SK-N-SH treated with all-trans-retinoic acid at 6 μM for 48 hours (cell line): ENCODE measurements around the gene TMEM107.

Source experiments
- ATAC-seq: fragments of 200-7000 bp; cut with Tn5 transposase; 3 replicates; pipeline ENCODE4 v1.9.1; 2020; ENCODE audit warnings: mild to moderate bottlenecking, moderate library complexity
- ARNTL ChIP-seq: fragments of 450-650 bp; formaldehyde crosslinking; IDR thresholded peaks from 2 replicates; pipeline ENCODE4 v1.5.0; 2020; ENCODE audit warnings: low read depth, mild to moderate bottlenecking, moderate library complexity, borderline replicate concordance
- BACH2 ChIP-seq: fragments of 250-450 bp; sonication (Bioruptor Pico); IDR thresholded peaks from 2 replicates; pipeline ENCODE4 v1.9.0; 2021; ENCODE audit warnings: mild to moderate bottlenecking, borderline replicate concordance
- CREB5 ChIP-seq: fragments of 250-450 bp; sonication (Bioruptor Pico); IDR thresholded peaks from 2 replicates; pipeline ENCODE4 v1.5.1; 2020; ENCODE audit warnings: low read depth, mild to moderate bottlenecking, moderate library complexity
- CSDC2 ChIP-seq: fragments of 250-450 bp; sonication (Bioruptor Pico); IDR thresholded peaks from 2 replicates; pipeline ENCODE4 v1.5.0; 2020; ENCODE audit warnings: mild to moderate bottlenecking, moderate library complexity
- CSRNP3 ChIP-seq: fragments of 250-450 bp; sonication (Bioruptor Pico); IDR thresholded peaks from 2 replicates; pipeline ENCODE4 v1.5.1; 2021; ENCODE audit warnings: mild to moderate bottlenecking, moderate library complexity
- ESRRG ChIP-seq: fragments of 250-450 bp; sonication (Bioruptor Pico); IDR thresholded peaks from 2 replicates; pipeline ENCODE4 v1.6.1; 2021; ENCODE audit warnings: mild to moderate bottlenecking
- GLIS3 ChIP-seq: fragments of 250-450 bp; sonication (Bioruptor Pico); IDR thresholded peaks from 2 replicates; pipeline ENCODE4 v1.5.0; 2020; ENCODE audit warnings: mild to moderate bottlenecking, moderate library complexity
- ISL1 ChIP-seq: fragments of 250-450 bp; sonication (Bioruptor Pico); IDR thresholded peaks from 2 replicates; pipeline ENCODE4 v2.1.2; 2022; ENCODE audit warnings: mild to moderate bottlenecking, moderate library complexity
- OSR1 ChIP-seq: fragments of 250-450 bp; sonication (Bioruptor Pico); IDR thresholded peaks from 2 replicates; pipeline ENCODE4 v1.8.0; 2022; ENCODE audit warnings: moderate library complexity, mild to moderate bottlenecking, inconsistent platforms
- PPARA ChIP-seq: fragments of 250-450 bp; sonication (Bioruptor Pico); IDR thresholded peaks from 2 replicates; pipeline ENCODE4 v1.5.0; 2020; ENCODE audit warnings: mild to moderate bottlenecking, borderline replicate concordance
- SNAI2 ChIP-seq: fragments of 250-450 bp; sonication (Bioruptor Pico); IDR thresholded peaks from 2 replicates; pipeline ENCODE4 v1.5.0; 2020; ENCODE audit warnings: mild to moderate bottlenecking, moderate library complexity
- TCF4 ChIP-seq: fragments of 250-450 bp; sonication (Bioruptor Pico); IDR thresholded peaks from 2 replicates; pipeline ENCODE4 v1.8.0; 2021; ENCODE audit warnings: mild to moderate bottlenecking, moderate library complexity, borderline replicate concordance
- TOX ChIP-seq: fragments of 250-450 bp; sonication (Bioruptor Pico); IDR thresholded peaks from 2 replicates; pipeline ENCODE4 v1.8.0; 2021; ENCODE audit warnings: mild to moderate bottlenecking, moderate library complexity, borderline replicate concordance
- TSHZ2 ChIP-seq: fragments of 250-450 bp; sonication (Bioruptor Pico); IDR thresholded peaks from 2 replicates; pipeline ENCODE4 v1.5.0; 2020; ENCODE audit warnings: mild to moderate bottlenecking, moderate library complexity
- ZC3H10 ChIP-seq: fragments of 250-450 bp; sonication (Bioruptor Pico); IDR thresholded peaks from 2 replicates; pipeline ENCODE4 v1.5.1; 2021; ENCODE audit warnings: mild to moderate bottlenecking, moderate library complexity
- ZFP3 ChIP-seq: fragments of 250-450 bp; sonication (Bioruptor Pico); IDR thresholded peaks from 2 replicates; pipeline ENCODE4 v1.5.0; 2020; ENCODE audit warnings: mild to moderate bottlenecking, moderate library complexity
- ZFP30 ChIP-seq: fragments of 450-650 bp; formaldehyde crosslinking; IDR thresholded peaks from 2 replicates; pipeline ENCODE4 v1.5.0; 2022; ENCODE audit warnings: mild to moderate bottlenecking, moderate library complexity
- ZNF565 ChIP-seq: fragments of 450-650 bp; formaldehyde crosslinking; conservative IDR thresholded peaks from 2 replicates; pipeline ENCODE4 v1.5.0; 2020; ENCODE audit warnings: low read depth, mild to moderate bottlenecking, moderate library complexity
- ZNF70 ChIP-seq: fragments of 450-650 bp; formaldehyde crosslinking; IDR thresholded peaks from 2 replicates; pipeline ENCODE4 v1.5.0; 2020; ENCODE audit warnings: mild to moderate bottlenecking, moderate library complexity
- ZNF8 ChIP-seq: fragments of 450-650 bp; formaldehyde crosslinking; IDR thresholded peaks from 2 replicates; pipeline ENCODE4 v1.5.0; 2020; ENCODE audit warnings: mild to moderate bottlenecking, moderate library complexity
- TF ChIP-seq, protein P1 (sequence below): fragments of 250-450 bp; sonication (Bioruptor Pico); IDR thresholded peaks from 2 replicates; pipeline ENCODE4 v1.8.0; 2021; ENCODE audit warnings: low read depth, mild to moderate bottlenecking, moderate library complexity, borderline replicate concordance
- TF ChIP-seq, protein P2 (sequence below): fragments of 250-450 bp; sonication (Bioruptor Pico); IDR thresholded peaks from 2 replicates; pipeline ENCODE4 v1.8.0; 2020; ENCODE audit warnings: mild to moderate bottlenecking, moderate library complexity, borderline replicate concordance

The TMEM107 gene

DNA sequence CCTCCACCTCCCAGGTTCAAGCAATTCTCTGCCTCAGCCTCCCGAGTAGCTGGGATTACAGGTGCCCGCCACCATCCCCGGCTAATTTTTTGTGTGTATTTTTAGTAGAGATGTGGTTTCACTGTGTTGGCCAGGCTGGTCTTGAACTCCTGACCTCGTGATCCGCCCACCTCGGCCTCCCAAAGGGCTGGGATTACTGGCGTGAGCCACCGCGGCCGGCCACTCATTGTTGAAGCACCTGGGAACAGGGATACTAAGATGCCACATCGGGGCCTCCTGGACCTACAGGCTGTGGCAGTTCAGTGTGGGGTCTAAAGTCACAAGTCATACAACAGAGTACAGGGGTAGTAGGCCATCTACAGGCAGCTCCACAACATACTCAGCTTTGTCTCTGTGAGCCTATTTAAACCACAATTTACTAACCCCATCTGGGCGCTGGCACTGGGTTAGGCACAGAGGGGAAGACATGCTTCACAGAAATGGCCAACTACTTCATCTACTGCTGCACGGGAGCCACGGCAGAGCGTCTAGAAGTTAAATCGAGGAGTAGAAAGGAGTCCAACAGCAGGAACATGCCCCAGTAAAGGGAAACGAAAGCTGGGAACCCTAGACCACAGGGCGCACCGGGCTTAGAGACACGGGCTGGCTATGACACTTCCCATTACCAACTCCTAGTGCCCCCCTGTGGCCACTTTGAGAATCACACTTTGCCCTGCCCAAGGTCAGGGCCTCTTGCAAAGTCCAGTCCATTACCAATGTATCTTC, 17.7 kb downstream of the TMEM107 start:
- no peak for TF ChIP-seq SNAI2
- TF ChIP-seq ESRRG, result no peak
- no peak for TF ChIP-seq GLIS3 (CRISPR knock-in tag)
- no peak for TF ChIP-seq ISL1 (CRISPR knock-in tag)
- TF ChIP-seq ZFP3 (CRISPR knock-in tag), result no peak
- no peak for TF ChIP-seq BACH2 (CRISPR knock-in tag)
- no peak for TF ChIP-seq CSDC2 (CRISPR knock-in tag)
- TF ChIP-seq ZNF8, result no peak
- TF ChIP-seq ZC3H10 (CRISPR knock-in tag), result no peak
- TF ChIP-seq ZFP30 (CRISPR knock-in tag), result no peak
- no peak for TF ChIP-seq CSRNP3 (CRISPR knock-in tag)
- TF ChIP-seq PPARA, result no peak
- TF ChIP-seq ARNTL, result no peak
- TF ChIP-seq TSHZ2, result no peak
- no peak for TF ChIP-seq ZNF70 (CRISPR knock-in tag)
- no peak for TF ChIP-seq ZNF565
- peak; percentile 43 for ATAC-seq

- peak; percentile 66 for ATAC-seq
- TF ChIP-seq ARNTL (peak; percentile 100), BACH2 (CRISPR knock-in tag) (no peak)
- TF ChIP-seq, all 23 proteins: peak for 1
These were observed 19.8 kb downstream of the TMEM107 start for GRCh38 chr17:8156246-8156992.

DNA sequence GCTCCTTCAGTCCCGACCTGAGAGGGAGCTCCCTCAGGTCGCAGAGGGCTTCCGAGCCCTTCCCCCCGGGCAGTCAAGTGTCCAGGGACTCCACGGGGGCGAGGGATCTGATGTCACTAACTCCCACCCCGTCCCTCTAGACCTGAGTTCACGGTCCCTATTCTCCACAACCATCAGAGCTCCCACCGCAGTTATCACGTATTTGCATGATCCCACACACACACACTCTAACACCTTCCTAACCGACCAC, 20.3 kb downstream of the TMEM107 start:
- TF ChIP-seq TOX (no peak), SNAI2 (no peak), CREB5 (CRISPR knock-in tag) (no peak), ZNF70 (CRISPR knock-in tag) (no peak), ARNTL (no peak), BACH2 (CRISPR knock-in tag) (no peak), ESRRG (no peak), CSDC2 (CRISPR knock-in tag) (no peak)
- no peak for ATAC-seq

- no peak for ATAC-seq
- TF ChIP-seq ESRRG (no peak), ARNTL (no peak), PPARA (no peak), TOX (no peak), CREB5 (CRISPR knock-in tag) (no peak), BACH2 (CRISPR knock-in tag) (no peak), ISL1 (CRISPR knock-in tag) (no peak), OSR1 (CRISPR knock-in tag) (no peak), CSDC2 (CRISPR knock-in tag) (no peak), ZNF70 (CRISPR knock-in tag) (no peak), SNAI2 (no peak), TCF4 (no peak), ZNF565 (no peak), ZFP3 (CRISPR knock-in tag) (no peak)
- TF ChIP-seq, protein P1, sequence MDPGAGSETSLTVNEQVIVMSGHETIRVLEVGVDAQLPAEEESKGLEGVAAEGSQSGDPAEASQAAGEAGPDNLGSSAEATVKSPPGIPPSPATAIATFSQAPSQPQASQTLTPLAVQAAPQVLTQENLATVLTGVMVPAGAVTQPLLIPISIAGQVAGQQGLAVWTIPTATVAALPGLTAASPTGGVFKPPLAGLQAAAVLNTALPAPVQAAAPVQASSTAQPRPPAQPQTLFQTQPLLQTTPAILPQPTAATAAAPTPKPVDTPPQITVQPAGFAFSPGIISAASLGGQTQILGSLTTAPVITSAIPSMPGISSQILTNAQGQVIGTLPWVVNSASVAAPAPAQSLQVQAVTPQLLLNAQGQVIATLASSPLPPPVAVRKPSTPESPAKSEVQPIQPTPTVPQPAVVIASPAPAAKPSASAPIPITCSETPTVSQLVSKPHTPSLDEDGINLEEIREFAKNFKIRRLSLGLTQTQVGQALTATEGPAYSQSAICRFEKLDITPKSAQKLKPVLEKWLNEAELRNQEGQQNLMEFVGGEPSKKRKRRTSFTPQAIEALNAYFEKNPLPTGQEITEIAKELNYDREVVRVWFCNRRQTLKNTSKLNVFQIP (CRISPR knock-in tag), result no peak
- TF ChIP-seq, protein P2, sequence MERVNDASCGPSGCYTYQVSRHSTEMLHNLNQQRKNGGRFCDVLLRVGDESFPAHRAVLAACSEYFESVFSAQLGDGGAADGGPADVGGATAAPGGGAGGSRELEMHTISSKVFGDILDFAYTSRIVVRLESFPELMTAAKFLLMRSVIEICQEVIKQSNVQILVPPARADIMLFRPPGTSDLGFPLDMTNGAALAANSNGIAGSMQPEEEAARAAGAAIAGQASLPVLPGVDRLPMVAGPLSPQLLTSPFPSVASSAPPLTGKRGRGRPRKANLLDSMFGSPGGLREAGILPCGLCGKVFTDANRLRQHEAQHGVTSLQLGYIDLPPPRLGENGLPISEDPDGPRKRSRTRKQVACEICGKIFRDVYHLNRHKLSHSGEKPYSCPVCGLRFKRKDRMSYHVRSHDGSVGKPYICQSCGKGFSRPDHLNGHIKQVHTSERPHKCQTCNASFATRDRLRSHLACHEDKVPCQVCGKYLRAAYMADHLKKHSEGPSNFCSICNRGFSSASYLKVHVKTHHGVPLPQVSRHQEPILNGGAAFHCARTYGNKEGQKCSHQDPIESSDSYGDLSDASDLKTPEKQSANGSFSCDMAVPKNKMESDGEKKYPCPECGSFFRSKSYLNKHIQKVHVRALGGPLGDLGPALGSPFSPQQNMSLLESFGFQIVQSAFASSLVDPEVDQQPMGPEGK, result no peak
These were observed 20.8 kb downstream of the TMEM107 start for GRCh38 chr17:8155231-8155995.
